Ectodermal cell (in vitro differentiated cells): ENCODE measurements around the gene RBBP8NL.

Source experiments
- H3K27ac ChIP-seq: 2 replicates; pipeline ENCODE4 v1.7.0; 2013; ENCODE audit warnings: mild to moderate bottlenecking, low read depth, low read length; ENCODE audit not compliant: insufficient read depth, poor library complexity, severe bottlenecking
- H3K27me3 ChIP-seq: 2 replicates; pipeline ENCODE4 v1.7.0; 2013; ENCODE audit warnings: mild to moderate bottlenecking, low read length; ENCODE audit not compliant: insufficient read depth, control insufficient read depth, poor library complexity, severe bottlenecking
- H3K36me3 ChIP-seq: one replicate; pipeline ENCODE4 v1.7.0; 2013; ENCODE audit warnings: low read length; ENCODE audit not compliant: control insufficient read depth, insufficient read depth
- H3K4me1 ChIP-seq: one replicate; pipeline ENCODE4 v1.7.0; 2013; ENCODE audit warnings: low read length; ENCODE audit not compliant: control insufficient read depth, insufficient read depth
- H3K4me3 ChIP-seq: 2 replicates; pipeline ENCODE4 v1.7.0; 2013; ENCODE audit warnings: low read depth, low read length, control low read depth; ENCODE audit not compliant: insufficient read depth
- H3K9me3 ChIP-seq: 2 replicates; pipeline ENCODE4 v1.7.0; 2013; ENCODE audit warnings: mild to moderate bottlenecking, low read length, moderate library complexity; ENCODE audit not compliant: control insufficient read depth
- WGBS, 2 experiments: methylation state at CpG; one replicate each; pipeline ENCODE4 v1.1.7; 2013; ENCODE audit warnings: missing lambda C conversion rate in 2 of 2; 5-methylcytosine and 5-hydroxymethylcytosine counted together

The RBBP8NL gene

GRCh38 chr20:62360854-62361798 lies 66.2 kb downstream of the RBBP8NL start:
- H3K27ac ChIP-seq, result no peak overlapping the region
- H3K36me3 ChIP-seq, result no peaks in the 10 kb centered on the region
- 54 to 62% methylated on average over 25 of the region's 25 CpGs for WGBS, 2 experiments
- peaks cover 81% of the 10 kb centered on the region for H3K4me1 ChIP-seq
- H3K27me3 ChIP-seq, result no peaks in the 10 kb centered on the region
- H3K4me3 ChIP-seq, result no peak overlapping the region
- no peaks in the 10 kb centered on the region for H3K9me3 ChIP-seq
